ENCODE data around the gene FLT3LG. TPM values are rescaled to one million over a fixed set of nuclear protein-coding genes. Genes with fewer than 3 reads are reported as not detected.
A peak's percentile ranks its signal among the peaks of the same experiment; 100 is the strongest.

The FLT3LG gene
- total and polyA plus RNA-seq, 9 of the 15 experiments (the other 6 are each of a cell fraction or from before 2014, with no cell fraction given): 0.31 to 6.4 (median 1.1) TPM

DNA sequence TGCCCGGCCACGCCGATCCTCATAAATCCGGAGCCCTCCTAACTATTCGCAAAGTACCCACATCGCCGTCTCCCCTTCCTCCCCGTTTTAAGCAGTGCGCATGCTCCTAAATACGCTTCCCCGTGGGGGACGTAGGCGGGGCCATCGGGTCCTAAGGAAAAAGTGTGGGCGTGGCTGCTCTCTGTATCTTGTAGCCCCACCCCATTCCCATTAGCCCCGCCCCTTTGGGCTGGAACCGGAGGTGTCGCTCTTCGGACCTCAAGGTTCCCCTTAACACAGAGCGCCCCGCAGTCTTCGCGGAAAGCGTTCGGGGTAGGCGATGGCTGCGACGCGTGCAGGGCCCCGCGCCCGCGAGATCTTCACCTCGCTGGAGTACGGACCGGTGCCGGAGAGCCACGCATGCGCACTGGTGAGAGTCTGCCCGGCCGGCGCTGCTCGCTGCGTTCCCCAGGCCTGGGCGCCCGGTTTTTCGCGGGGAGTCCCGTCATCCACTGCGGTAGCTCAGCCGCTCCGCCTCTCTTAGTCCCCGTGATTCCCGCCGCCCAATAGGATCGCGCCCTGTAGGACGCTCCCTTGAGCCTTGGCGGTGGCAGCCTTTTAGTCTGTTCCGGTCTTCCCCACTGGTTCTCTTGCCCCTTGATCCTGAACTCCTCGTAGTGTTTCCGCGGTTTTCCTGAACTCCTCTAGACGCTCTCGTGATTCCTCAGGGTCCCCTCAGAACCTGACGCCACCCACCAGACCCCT, 20.8 kb upstream of the FLT3LG start, which contains the start of gene ALDH16A1 (continued):
- TF ChIP-seq, protein P1, sequence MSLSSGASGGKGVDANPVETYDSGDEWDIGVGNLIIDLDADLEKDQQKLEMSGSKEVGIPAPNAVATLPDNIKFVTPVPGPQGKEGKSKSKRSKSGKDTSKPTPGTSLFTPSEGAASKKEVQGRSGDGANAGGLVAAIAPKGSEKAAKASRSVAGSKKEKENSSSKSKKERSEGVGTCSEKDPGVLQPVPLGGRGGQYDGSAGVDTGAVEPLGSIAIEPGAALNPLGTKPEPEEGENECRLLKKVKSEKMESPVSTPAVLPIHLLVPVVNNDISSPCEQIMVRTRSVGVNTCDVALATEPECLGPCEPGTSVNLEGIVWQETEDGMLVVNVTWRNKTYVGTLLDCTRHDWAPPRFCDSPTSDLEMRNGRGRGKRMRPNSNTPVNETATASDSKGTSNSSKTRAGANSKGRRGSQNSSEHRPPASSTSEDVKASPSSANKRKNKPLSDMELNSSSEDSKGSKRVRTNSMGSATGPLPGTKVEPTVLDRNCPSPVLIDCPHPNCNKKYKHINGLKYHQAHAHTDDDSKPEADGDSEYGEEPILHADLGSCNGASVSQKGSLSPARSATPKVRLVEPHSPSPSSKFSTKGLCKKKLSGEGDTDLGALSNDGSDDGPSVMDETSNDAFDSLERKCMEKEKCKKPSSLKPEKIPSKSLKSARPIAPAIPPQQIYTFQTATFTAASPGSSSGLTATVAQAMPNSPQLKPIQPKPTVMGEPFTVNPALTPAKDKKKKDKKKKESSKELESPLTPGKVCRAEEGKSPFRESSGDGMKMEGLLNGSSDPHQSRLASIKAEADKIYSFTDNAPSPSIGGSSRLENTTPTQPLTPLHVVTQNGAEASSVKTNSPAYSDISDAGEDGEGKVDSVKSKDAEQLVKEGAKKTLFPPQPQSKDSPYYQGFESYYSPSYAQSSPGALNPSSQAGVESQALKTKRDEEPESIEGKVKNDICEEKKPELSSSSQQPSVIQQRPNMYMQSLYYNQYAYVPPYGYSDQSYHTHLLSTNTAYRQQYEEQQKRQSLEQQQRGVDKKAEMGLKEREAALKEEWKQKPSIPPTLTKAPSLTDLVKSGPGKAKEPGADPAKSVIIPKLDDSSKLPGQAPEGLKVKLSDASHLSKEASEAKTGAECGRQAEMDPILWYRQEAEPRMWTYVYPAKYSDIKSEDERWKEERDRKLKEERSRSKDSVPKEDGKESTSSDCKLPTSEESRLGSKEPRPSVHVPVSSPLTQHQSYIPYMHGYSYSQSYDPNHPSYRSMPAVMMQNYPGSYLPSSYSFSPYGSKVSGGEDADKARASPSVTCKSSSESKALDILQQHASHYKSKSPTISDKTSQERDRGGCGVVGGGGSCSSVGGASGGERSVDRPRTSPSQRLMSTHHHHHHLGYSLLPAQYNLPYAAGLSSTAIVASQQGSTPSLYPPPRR (CRISPR knock-in tag; IDR thresholded peaks at IDR 0.05; ENCODE audit: borderline replicate concordance): no peak
- TF ChIP-seq NFE2L1 (tag; IDR thresholded peaks at IDR 0.05; ENCODE audit: borderline replicate concordance, low read depth): no peak
- TF ChIP-seq POU5F1 (IDR thresholded peaks at IDR 0.05; ENCODE audit: borderline replicate concordance, low read depth, low read length, partially characterized antibody): no peak
- peak; percentile 89 for TF ChIP-seq TAF9B (IDR thresholded peaks at IDR 0.05; ENCODE audit: partially characterized antibody)
- TF ChIP-seq RAD21 (CRISPR knock-in tag; conservative IDR thresholded peaks at IDR 0.05 in 1 of 2, IDR thresholded peaks at IDR 0.05 in 1 of 2): no peak
- peak; percentile 78 for TF ChIP-seq HNRNPLL (IDR thresholded peaks at IDR 0.05; ENCODE audit: low read depth, low read length, poor library complexity, severe bottlenecking)
- TF ChIP-seq GABPB1 (CRISPR knock-in tag; IDR thresholded peaks at IDR 0.05): peak; percentile 1; the same call in 1 of the 2 replicates
- no peak for TF ChIP-seq ZFP30 (CRISPR knock-in tag; IDR thresholded peaks at IDR 0.05; ENCODE audit: borderline replicate concordance)
- 0 out of 2 replicates have a peak, but pooled peaks have one; percentile 64 for TF ChIP-seq NBN (IDR thresholded peaks at IDR 0.05; ENCODE audit: low read depth)
- TF ChIP-seq, protein P2, sequence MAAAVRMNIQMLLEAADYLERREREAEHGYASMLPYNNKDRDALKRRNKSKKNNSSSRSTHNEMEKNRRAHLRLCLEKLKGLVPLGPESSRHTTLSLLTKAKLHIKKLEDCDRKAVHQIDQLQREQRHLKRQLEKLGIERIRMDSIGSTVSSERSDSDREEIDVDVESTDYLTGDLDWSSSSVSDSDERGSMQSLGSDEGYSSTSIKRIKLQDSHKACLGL (CRISPR knock-in tag; IDR thresholded peaks at IDR 0.05; ENCODE audit: borderline replicate concordance, poor library complexity, severe bottlenecking): no peak
- TF ChIP-seq CEBPB (tag; IDR thresholded peaks at IDR 0.05): no peak
- TF ChIP-seq KLF16 (IDR thresholded peaks at IDR 0.05): no peak
- TF ChIP-seq SP2 (IDR thresholded peaks at IDR 0.05; ENCODE audit: extremely low read depth, low read depth, low read length, poor library complexity, severe bottlenecking): no peak
- peak in 1 of 2 experiments; percentile 59; a peak in 1 of 4 replicates for TF ChIP-seq ARNT (IDR thresholded peaks at IDR 0.05)
- peak; percentile 71 for TF ChIP-seq NFYB (IDR thresholded peaks at IDR 0.05; ENCODE audit: extremely low read depth, insufficient read length)
- no peak for TF ChIP-seq HNRNPH1 (optimal IDR thresholded peaks at IDR 0.05; ENCODE audit: low read depth, low read length)
- TF ChIP-seq, protein P3, sequence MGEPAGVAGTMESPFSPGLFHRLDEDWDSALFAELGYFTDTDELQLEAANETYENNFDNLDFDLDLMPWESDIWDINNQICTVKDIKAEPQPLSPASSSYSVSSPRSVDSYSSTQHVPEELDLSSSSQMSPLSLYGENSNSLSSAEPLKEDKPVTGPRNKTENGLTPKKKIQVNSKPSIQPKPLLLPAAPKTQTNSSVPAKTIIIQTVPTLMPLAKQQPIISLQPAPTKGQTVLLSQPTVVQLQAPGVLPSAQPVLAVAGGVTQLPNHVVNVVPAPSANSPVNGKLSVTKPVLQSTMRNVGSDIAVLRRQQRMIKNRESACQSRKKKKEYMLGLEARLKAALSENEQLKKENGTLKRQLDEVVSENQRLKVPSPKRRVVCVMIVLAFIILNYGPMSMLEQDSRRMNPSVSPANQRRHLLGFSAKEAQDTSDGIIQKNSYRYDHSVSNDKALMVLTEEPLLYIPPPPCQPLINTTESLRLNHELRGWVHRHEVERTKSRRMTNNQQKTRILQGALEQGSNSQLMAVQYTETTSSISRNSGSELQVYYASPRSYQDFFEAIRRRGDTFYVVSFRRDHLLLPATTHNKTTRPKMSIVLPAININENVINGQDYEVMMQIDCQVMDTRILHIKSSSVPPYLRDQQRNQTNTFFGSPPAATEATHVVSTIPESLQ (CRISPR knock-in tag; IDR thresholded peaks at IDR 0.05): peak; percentile 66; the same call in 1 of the 2 replicates
- no peak for TF ChIP-seq ZKSCAN3 (CRISPR knock-in tag; IDR thresholded peaks at IDR 0.05)
